Measurements from ENCODE around the gene ABCB11.

ABCB11 gene

GRCh38 chr2:168894720-168895119 is 136.4 kb downstream of the ABCB11 start:
- H3K4me3 ChIP-seq (ENCODE audit: low read length): no peak overlapping the region
- H3K9me2 ChIP-seq (replicated peaks; ENCODE audit: insufficient read depth, low read length): no peaks in the 10 kb centered on the region
- no peak overlapping the region for H3K27ac ChIP-seq (ENCODE audit: low read length)
- no peaks in the 10 kb centered on the region for H4K20me1 ChIP-seq (ENCODE audit: insufficient read depth, low read length)
- no peak overlapping the region for H3K4me2 ChIP-seq (ENCODE audit: low read depth, low read length)
- no peak overlapping the region for H3K9ac ChIP-seq (ENCODE audit: low read length)
- no peak for DNase-seq
- H3K9me3 ChIP-seq (replicated peaks; ENCODE audit: insufficient read depth, low read length): no peaks in the 10 kb centered on the region
- H3F3A ChIP-seq (ENCODE audit: insufficient read depth, low read length): no peaks in the 10 kb centered on the region
- H3K79me2 ChIP-seq (ENCODE audit: low read length): peaks cover 5% of the 10 kb centered on the region
- no peak for TF ChIP-seq EZH2phosphoT487 (IDR thresholded peaks at IDR 0.05; ENCODE audit: low read length)
- no peak for TF ChIP-seq EZH2 (optimal IDR thresholded peaks at IDR 0.05; ENCODE audit: low read depth, low read length)
- TF ChIP-seq, protein P1, sequence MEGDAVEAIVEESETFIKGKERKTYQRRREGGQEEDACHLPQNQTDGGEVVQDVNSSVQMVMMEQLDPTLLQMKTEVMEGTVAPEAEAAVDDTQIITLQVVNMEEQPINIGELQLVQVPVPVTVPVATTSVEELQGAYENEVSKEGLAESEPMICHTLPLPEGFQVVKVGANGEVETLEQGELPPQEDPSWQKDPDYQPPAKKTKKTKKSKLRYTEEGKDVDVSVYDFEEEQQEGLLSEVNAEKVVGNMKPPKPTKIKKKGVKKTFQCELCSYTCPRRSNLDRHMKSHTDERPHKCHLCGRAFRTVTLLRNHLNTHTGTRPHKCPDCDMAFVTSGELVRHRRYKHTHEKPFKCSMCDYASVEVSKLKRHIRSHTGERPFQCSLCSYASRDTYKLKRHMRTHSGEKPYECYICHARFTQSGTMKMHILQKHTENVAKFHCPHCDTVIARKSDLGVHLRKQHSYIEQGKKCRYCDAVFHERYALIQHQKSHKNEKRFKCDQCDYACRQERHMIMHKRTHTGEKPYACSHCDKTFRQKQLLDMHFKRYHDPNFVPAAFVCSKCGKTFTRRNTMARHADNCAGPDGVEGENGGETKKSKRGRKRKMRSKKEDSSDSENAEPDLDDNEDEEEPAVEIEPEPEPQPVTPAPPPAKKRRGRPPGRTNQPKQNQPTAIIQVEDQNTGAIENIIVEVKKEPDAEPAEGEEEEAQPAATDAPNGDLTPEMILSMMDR (IDR thresholded peaks at IDR 0.05; ENCODE audit: low read length): no peak
- no peaks in the 10 kb centered on the region for H3K27me3 ChIP-seq (replicated peaks; ENCODE audit: insufficient read depth, low read length)
- H3K4me1 ChIP-seq (ENCODE audit: low read length): peaks cover 5% of the 10 kb centered on the region; the same call in 1 of the 2 replicates
- H2AFZ ChIP-seq (ENCODE audit: low read length): no peak overlapping the region
- no peaks in the 10 kb centered on the region for H3K36me3 ChIP-seq (replicated peaks; ENCODE audit: insufficient read depth, low read length)

GRCh38 chr2:168894101-168894500 is 137.0 kb downstream of the ABCB11 start:
- H3K4me1 ChIP-seq (ENCODE audit: low read length): peaks cover 5% of the 10 kb centered on the region; the same call in 1 of the 2 replicates
- H3K9me2 ChIP-seq (replicated peaks; ENCODE audit: insufficient read depth, low read length): no peaks in the 10 kb centered on the region
- H3K79me2 ChIP-seq (ENCODE audit: low read length): peaks cover 11% of the 10 kb centered on the region
- no peaks in the 10 kb centered on the region for H3K9me3 ChIP-seq (replicated peaks; ENCODE audit: insufficient read depth, low read length)
- H3K4me2 ChIP-seq (ENCODE audit: low read depth, low read length): no peak overlapping the region
- H3K27me3 ChIP-seq (replicated peaks; ENCODE audit: insufficient read depth, low read length): no peaks in the 10 kb centered on the region
- H3F3A ChIP-seq (ENCODE audit: insufficient read depth, low read length): no peaks in the 10 kb centered on the region
- no peak for TF ChIP-seq EZH2 (optimal IDR thresholded peaks at IDR 0.05; ENCODE audit: low read depth, low read length)
- TF ChIP-seq EZH2phosphoT487 (IDR thresholded peaks at IDR 0.05; ENCODE audit: low read length): no peak
- TF ChIP-seq, protein P1 (IDR thresholded peaks at IDR 0.05; ENCODE audit: low read length): no peak
- DNase-seq: no peak
- no peaks in the 10 kb centered on the region for H3K36me3 ChIP-seq (replicated peaks; ENCODE audit: insufficient read depth, low read length)
- H4K20me1 ChIP-seq (ENCODE audit: insufficient read depth, low read length): no peaks in the 10 kb centered on the region
- no peak overlapping the region for H3K4me3 ChIP-seq (ENCODE audit: low read length)
- H3K27ac ChIP-seq (ENCODE audit: low read length): no peak overlapping the region
- H2AFZ ChIP-seq (ENCODE audit: low read length): no peak overlapping the region
- no peak overlapping the region for H3K9ac ChIP-seq (ENCODE audit: low read length)

- TF ChIP-seq, protein P1 (IDR thresholded peaks at IDR 0.05; ENCODE audit: low read length): no peak
- no peak for TF ChIP-seq EZH2 (optimal IDR thresholded peaks at IDR 0.05; ENCODE audit: low read depth, low read length)
- no peak for TF ChIP-seq EZH2phosphoT487 (IDR thresholded peaks at IDR 0.05; ENCODE audit: low read length)
- no peaks in the 10 kb centered on the region for H3K36me3 ChIP-seq (replicated peaks; ENCODE audit: insufficient read depth, low read length)
- peaks cover 5% of the 10 kb centered on the region; the same call in 1 of the 2 replicates for H3K4me1 ChIP-seq (ENCODE audit: low read length)
- DNase-seq: no peak
- peaks cover 12% of the 10 kb centered on the region for H3K79me2 ChIP-seq (ENCODE audit: low read length)
- no peak overlapping the region for H3K27ac ChIP-seq (ENCODE audit: low read length)
- H4K20me1 ChIP-seq (ENCODE audit: insufficient read depth, low read length): no peaks in the 10 kb centered on the region
- no peak overlapping the region for H3K4me3 ChIP-seq (ENCODE audit: low read length)
- no peaks in the 10 kb centered on the region for H3K9me3 ChIP-seq (replicated peaks; ENCODE audit: insufficient read depth, low read length)
- no peaks in the 10 kb centered on the region for H3K27me3 ChIP-seq (replicated peaks; ENCODE audit: insufficient read depth, low read length)
- no peaks in the 10 kb centered on the region for H3K9me2 ChIP-seq (replicated peaks; ENCODE audit: insufficient read depth, low read length)
- no peaks in the 10 kb centered on the region for H3F3A ChIP-seq (ENCODE audit: insufficient read depth, low read length)
- H3K4me2 ChIP-seq (ENCODE audit: low read depth, low read length): no peak overlapping the region
- H2AFZ ChIP-seq (ENCODE audit: low read length): no peak overlapping the region
- no peak overlapping the region for H3K9ac ChIP-seq (ENCODE audit: low read length)
Observed at GRCh38 chr2:168892327-168892726, 138.8 kb downstream of the ABCB11 start.
